ENCODE results near the gene CBX2. TPM values are rescaled to one million over a fixed set of nuclear protein-coding genes. Genes with fewer than 3 reads are reported as not detected.
"Not testable (repeated sequence)": the region's sequence is repeated elsewhere in the genome, so short reads cannot be mapped to it uniquely, and the experiment has no call there.

CBX2 gene
- total RNA-seq, 1 donor from 2014 or later, result 2.2 TPM

DNA sequence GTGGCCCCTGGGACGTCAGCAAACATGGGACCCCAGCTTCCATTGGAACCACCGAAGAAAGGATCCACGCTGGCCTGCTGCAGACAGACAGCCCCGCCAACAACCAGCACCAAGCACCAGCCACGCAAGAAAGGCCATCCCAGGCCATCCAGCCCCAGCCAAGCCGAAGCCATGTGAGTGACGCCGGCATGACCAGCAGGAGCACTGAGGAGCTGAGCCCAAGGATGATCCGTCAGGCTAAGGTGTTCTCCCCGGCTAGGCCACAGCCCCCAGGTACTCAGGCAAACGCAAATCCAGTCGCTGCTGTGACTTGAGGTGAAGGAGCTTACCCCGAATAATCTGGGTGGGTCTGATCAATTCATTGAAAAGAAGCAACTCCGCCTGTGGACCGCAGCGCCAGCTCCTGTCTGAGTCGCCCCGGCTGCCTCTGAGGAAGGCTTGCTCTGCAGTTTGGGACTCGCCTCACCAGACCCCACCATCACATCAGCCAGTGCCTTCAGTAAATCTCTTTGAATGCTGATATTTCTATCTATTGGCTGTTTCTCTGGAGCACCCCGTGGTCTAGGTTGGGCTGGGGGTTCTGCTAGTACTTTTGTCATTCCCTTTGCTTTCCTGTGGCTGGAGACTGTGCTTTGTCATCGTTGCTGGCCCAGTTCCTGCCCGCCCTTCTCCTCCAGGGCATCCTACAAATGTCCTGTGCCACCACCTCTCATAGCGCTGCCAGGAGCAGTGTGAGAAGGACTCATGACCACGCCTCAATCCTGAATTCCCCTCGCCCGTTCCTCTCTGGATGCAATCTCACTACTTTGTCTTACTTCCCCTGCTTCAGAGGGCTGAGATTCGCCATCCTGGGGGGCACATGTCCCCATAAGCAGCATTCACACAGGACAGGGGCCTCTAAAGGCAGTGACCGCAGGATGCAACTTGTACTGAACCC is 8.1 kb upstream of the CBX2 start:
- no peak for DNase-seq (ENCODE audit: low spot score)

DNA sequence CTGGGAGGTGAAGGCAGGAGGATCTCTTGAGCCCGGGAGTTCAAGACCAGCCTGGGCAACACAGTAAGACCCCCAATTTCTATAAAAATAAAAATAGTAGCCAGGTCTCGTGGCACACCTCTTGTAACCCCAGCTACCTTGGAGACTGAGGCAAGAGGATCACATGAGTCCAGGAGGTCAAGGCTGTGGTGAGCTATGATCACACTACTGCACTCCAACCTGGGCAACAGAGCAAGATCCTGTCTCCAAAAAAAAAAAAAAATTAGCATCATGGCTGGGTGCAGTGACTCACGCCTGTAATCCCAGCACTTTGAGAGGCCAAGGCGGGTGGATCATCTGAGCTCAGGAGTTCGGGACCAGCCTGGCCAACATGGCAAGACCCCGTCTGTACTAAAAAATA is 6.7 kb upstream of the CBX2 start:
- DNase-seq (ENCODE audit: low spot score), result no peak

- not testable (repeated sequence) for DNase-seq (ENCODE audit: low spot score)
Observed at GRCh38 chr17:79772726-79773125, 5.2 kb upstream of the CBX2 start.

- no peak for DNase-seq (ENCODE audit: low spot score)
Observed at GRCh38 chr17:79774561-79774975, 3.4 kb upstream of the CBX2 start.

GRCh38 chr17:79775632-79776031 is 2.3 kb upstream of the CBX2 start:
- no peak for DNase-seq (ENCODE audit: low spot score)

DNA sequence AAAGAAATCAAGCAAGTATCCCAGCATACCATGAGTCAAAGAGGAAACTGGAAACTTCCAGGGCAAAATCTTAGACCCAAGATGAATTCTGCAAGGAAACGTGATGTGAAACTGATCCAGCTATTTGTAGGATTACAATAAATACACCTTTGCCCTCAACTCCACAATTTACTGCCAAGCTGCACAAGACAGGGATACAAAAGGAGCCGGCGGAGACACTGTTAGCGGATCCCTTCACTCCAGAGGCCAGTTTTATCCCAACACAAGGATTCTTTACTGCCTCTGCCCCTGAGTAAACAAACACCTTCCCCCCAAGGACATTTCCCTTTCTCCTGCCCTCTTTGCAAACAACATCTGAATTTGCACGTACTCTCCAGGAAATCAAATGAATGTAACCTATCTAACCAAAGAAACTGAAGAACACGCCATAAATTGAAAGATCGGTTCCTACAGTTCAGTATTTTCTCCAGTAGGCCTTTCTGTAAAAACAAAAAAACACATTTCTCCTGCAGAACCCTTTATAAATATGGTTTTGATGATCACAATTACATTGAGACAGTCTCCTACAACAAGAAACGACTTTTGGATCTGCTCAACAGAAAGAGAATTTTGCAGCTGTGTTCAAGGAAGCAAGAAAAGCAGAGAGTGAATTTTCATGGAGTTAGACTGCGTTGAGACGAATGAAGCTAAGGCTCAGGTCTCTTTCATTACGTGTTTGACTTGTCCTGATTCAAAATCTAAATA is 1.4 kb upstream of the CBX2 start:
- DNase-seq (ENCODE audit: low spot score), result peak; percentile 34

GRCh38 chr17:79777120-79777893 is 641 bp upstream of the CBX2 start:
- peak; percentile 72 for DNase-seq (ENCODE audit: low spot score)

DNA sequence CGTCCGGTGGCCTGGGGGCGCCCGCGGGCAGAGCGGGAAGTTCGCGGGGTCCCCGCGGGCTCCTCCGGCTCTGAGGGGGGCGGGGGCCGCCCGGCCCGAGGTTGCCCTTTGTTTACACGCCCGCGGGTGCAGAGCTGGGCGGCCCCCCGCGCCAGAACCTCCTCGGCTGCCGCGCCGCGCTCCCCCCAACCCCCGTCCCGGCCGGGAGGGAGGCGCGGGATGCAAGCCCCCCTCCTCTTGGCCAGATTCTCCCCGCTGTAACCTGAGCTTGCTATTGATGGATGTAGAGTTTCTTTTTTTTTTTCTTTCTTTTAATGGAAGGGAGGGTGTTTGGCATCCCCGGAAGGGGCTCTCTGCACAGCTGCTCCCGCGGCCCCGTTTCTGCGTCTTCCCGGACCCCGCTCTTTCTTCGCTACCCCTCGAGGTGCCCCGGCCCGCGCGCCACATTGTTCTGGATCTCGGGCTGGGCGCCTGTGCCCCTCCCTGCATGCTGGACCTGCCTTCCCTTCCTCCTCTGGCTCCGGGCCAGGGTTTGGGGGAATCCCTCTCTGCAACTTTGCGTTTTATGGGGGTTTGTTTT is 646 bp downstream of the CBX2 start:
- peak; percentile 43 for DNase-seq (ENCODE audit: low spot score)

GRCh38 chr17:79779084-79779529 is 1.2 kb downstream of the CBX2 start:
- no peak for DNase-seq (ENCODE audit: low spot score)

- no peak for DNase-seq (ENCODE audit: low spot score)
Observed at GRCh38 chr17:79779661-79780365, 1.9 kb downstream of the CBX2 start.

DNA sequence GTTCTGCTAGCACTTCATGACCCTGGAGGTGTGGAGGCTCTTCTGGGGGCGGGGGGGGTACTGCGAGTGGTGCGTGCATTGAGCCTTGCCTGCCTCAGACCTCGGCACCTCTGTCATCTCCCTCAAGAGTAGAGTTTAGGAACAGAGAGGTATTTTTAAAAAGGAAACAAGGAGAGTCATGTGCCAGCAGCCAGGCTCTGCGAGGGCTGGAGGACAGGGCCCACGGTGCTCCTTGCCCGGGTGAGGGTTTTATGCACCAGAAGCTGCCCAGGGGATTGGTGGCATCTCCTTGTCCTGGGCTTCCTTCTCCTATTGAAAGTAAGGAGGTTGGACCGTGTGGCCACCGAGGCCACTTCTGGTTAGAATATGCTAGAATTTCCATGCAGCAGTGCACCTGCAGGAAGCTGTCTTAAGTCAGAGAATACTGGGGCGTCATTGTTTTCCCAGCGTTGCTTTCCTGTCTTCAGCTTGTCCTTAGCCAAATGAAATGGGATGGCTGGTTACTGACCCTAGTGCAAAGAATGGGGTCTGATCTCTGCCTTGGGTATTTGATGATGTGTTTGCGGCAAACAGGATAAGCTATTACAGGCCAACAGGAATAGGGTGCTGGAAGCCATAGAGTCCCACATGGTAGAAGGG is 3.2 kb downstream of the CBX2 start:
- DNase-seq (ENCODE audit: low spot score), result no peak

DNA sequence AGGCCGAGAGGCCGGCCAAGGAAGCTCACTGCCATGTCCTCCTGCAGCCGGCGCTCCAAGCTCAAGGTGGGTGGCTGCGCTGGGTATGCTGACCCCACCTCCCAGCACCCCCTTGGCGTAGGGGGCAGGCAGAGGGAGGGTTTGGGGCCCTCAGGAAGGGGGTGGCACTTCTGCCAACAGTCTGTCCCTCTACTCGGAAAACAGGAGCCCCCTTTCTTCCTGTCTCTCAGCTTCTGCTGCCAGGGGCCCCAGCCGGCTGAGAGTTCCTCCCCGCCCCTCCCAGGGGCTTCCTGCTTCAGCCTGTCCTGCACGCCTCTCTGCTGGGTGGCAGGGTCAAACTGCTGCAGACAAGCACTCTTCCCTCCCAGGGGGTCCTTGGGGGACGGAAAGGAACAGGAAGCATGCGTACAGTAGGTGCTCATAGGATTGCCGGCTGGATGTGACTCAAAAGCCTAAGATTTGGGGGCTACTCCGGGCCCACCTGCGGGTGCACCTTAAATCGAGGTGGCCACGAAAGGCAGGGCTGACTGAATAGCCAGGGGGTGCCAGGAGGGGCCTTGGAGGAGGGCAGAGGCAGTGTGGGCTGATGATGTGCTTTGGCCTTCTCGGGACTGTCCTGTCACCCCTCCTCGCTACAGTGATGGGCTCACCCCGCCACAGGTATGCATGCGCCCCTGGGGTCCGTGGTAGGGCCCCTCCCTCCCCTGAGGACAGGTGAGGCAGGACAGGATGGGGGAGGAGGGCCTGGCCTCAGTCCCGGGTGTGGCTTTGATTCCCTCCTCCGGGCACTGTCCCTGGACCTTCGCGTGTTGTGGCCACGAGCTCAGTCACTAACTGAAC is 4.0 kb downstream of the CBX2 start:
- DNase-seq (ENCODE audit: low spot score), result no peak

DNA sequence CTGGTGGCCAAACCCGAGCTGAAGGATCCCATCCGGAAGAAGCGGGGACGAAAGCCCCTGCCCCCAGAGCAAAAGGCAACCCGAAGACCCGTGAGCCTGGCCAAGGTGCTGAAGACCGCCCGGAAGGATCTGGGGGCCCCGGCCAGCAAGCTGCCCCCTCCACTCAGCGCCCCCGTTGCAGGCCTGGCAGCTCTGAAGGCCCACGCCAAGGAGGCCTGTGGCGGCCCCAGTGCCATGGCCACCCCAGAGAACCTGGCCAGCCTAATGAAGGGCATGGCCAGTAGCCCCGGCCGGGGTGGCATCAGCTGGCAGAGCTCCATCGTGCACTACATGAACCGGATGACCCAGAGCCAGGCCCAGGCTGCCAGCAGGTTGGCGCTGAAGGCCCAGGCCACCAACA is 5.9 kb downstream of the CBX2 start:
- no peak for DNase-seq (ENCODE audit: low spot score)

- DNase-seq (ENCODE audit: low spot score), result no peak
Observed at GRCh38 chr17:79784353-79785016, 6.5 kb downstream of the CBX2 start.

GRCh38 chr17:79785017-79785899 is 7.3 kb downstream of the CBX2 start:
- no peak for DNase-seq (ENCODE audit: low spot score)

DNA sequence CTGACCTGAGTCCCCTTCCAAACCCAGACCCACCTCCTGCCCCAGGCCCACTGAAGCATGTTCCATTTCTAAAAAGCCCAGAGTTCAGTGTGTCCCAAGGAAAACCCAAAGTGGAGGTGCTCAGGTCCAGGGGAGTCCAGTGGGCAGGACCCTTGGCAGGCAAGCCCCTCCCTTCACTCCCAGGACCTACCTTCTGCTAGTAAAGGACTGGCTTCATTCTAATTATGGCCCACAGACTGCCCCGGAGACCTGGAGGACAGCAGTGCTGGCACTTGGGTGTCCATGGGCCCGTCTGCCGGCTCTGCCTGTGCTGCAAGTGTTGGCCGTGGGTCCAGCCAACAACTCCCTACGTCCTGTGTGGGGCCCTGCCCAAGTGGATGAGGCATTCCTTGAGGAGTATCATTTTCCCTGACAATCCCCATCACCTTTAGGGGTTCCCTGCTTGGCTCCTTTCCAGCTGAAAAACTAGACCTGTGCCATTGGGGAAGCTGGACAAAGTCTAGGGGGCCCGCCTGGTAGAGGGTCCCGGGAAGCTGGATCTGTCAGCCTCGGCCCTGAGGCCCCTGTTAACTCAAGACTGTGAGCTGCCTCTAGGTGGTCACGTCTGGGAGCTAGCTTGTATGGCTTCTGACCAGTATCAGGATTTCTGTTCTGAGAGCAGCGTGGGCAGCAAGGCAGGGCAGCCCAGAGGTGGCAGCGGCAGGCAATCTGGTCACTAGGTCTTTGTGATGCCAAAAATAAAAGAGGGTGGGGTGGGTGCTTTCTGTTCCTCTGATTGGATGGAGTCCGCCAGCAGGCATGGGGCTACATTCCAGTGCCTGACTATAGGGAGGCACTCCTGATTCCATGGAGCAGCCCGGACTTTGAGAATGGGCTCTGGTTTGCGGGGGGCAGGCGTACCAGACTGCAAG is 8.2 kb downstream of the CBX2 start:
- DNase-seq (ENCODE audit: low spot score), result no peak
